ENCODE results near the gene CD3E. TPM values are rescaled to one million over a fixed set of nuclear protein-coding genes. Genes with fewer than 3 reads are reported as not detected.
A peak's percentile ranks its signal among the peaks of the same experiment; 100 is the strongest.

Gene CD3E
- total RNA-seq, 1 donor from 2014 or later = 14.5 TPM

GRCh38 chr11:118359295-118359958 lies 54.9 kb downstream of the CD3E start, which contains the start of gene UBE4A:
TSS of gene UBE4A (plus strand) at chr11:118359600. CDS start at chr11:118365081, 5,481 bp downstream.
- intact Hi-C loops (cut with DNase I) = no loop called here
- Histone ChIP-seq H3K27me3 (no peaks in the 10 kb centered on the region), H3K27ac (peak within 1 kb of the TSS; percentile 82), H3K9me3 (no peaks in the 10 kb centered on the region), H3K4me1 (peaks cover 15% of the 10 kb centered on the region), H3K36me3 (peaks cover 6% of the 10 kb centered on the region), H3K4me3 (peak within 1 kb of the TSS; percentile 99)
- no peak for TF ChIP-seq CTCF (IDR thresholded peaks at IDR 0.05)
- DNase-seq (peak; percentile 97), ATAC-seq (peak; percentile 98)

GRCh38 chr11:118364956-118365615 lies 60.6 kb downstream of the CD3E start:
- TF ChIP-seq CTCF (IDR thresholded peaks at IDR 0.05) = no peak
- no peak overlapping the region for H3K27ac ChIP-seq
- peaks cover 62% of the 10 kb centered on the region for H3K36me3 ChIP-seq
- peaks cover 13% of the 10 kb centered on the region for H3K4me1 ChIP-seq
- intact Hi-C loops (cut with DNase I) = no loop called here
- H3K4me3 ChIP-seq = no peak overlapping the region
- DNase-seq (no peak), ATAC-seq (no peak)
- no peaks in the 10 kb centered on the region for H3K27me3 ChIP-seq
- H3K9me3 ChIP-seq = no peaks in the 10 kb centered on the region

Other genes with a start within 250 kb of the CD3E start
- gene TMPRSS4, start 227.7 kb upstream of the CD3E start, total RNA-seq = 3.0 TPM
- not detected for gene SMIM35, start 217.8 kb upstream of the CD3E start, total RNA-seq
- 7.2 TPM for gene SCN4B, start 151.9 kb upstream of the CD3E start, total RNA-seq
- gene SCN2B, start 128.1 kb upstream of the CD3E start, total RNA-seq = 2.5 TPM
- gene JAML, start 79.7 kb upstream of the CD3E start, total RNA-seq = 87.9 TPM
- gene MPZL3, start 52.4 kb upstream of the CD3E start, total RNA-seq = 11.8 TPM
- gene MPZL2, start 40.4 kb upstream of the CD3E start, total RNA-seq = 119 TPM
- 8.5 TPM for gene CD3D, start 38.0 kb downstream of the CD3E start, total RNA-seq
- 6.5 TPM for gene CD3G, start 39.6 kb downstream of the CD3E start, total RNA-seq
- 40.0 TPM for gene UBE4A, start 54.9 kb downstream of the CD3E start, total RNA-seq
- 140 TPM for gene ATP5MG, start 96.9 kb downstream of the CD3E start, total RNA-seq
- 64.7 TPM for gene KMT2A, start 131.8 kb downstream of the CD3E start, total RNA-seq
- gene TTC36, start 222.7 kb downstream of the CD3E start, total RNA-seq = 1.9 TPM
- 26.3 TPM for gene TMEM25, start 226.5 kb downstream of the CD3E start, total RNA-seq

All from upper lobe of right lung (tissue), 1 donor.